TTC549 (cell line): ENCODE measurements around the gene PIP5K1C.

Source experiments
- FAIRE-seq: peaks from 2 replicates; lab custom pipeline; 2012; peaks lifted over from hg19 to GRCh38; lab: Jason Lieb, UNC

The PIP5K1C gene

DNA sequence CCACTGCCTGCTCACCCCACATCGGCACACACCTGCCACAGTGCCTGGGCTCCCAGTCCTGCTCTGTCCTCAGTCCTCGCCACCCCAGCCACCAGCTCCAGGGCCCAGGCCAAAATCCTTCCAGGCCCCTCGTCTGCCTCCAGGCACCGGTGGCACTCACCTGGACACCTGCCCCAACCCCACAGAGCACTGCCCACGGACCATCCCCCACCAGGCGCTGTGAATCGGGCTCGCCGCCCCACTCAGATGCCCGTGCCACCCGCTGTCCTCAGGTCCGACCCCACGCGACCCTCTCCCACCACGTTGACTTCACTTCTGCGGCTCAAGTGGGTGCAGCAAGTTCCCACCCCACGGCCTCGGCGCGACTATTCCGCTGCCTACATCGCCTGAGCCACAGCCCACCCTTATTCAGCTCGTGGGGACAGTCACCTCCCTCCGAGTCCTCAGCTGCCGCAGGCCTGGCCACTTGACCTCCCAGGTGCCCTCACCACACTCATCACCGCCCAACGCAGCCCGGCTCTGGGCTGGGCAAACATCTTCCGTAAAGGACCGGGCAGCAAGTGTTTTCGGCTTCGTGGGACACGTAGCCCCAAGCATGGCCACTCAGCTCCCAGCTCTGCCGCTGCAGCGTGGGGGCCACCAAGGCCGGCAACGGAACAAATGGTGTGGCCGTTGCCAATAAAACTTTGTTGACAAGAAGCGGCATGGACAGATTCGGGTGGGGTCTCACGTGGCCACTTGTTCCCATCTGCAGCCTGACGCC is 5.7 kb downstream of the PIP5K1C start:
- FAIRE-seq: no peak

DNA sequence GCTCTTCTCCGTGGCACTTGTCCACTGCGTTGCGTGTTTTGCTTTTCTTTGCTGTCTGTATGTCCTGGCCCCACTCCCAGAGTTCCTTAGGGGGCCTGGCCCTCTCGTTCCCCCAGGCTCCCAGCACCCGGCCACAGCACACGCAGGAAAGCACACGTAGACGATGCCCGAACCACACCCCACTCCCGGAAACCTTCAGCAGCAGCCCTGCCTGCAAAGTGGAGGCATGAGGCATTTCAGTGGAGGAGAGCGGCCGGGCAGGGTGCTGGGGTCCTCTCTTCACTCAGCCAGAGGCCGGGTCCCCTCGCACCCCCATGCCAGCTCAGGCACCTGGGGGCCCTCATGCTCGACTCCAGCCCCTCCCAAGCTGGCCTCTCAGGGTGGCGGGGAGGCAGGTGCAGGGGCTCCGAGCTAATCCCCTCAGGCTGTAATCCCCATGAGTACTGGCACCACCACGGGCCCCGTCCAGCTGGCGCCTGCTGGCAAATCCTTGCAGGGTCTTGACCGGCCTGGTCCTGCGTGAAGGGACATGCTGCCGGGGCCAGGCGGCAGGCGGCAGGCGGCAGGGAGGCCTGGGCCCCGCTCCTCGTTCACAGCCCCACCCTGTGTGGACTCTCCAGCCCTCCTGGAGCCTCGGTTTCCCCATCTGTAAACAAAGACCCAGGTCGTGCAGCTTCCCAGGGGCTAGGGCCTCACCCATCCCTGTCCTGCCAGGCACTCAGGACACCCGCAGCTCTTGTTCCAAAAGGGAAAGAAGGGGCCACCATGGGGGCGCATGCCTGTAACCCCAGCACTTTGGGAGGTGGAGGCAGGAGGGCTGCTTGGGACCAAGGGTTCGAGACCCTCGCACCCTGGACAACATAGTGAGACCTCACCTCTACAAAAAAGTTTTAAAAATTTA is 7.0 kb downstream of the PIP5K1C start:
- no peak for FAIRE-seq

DNA sequence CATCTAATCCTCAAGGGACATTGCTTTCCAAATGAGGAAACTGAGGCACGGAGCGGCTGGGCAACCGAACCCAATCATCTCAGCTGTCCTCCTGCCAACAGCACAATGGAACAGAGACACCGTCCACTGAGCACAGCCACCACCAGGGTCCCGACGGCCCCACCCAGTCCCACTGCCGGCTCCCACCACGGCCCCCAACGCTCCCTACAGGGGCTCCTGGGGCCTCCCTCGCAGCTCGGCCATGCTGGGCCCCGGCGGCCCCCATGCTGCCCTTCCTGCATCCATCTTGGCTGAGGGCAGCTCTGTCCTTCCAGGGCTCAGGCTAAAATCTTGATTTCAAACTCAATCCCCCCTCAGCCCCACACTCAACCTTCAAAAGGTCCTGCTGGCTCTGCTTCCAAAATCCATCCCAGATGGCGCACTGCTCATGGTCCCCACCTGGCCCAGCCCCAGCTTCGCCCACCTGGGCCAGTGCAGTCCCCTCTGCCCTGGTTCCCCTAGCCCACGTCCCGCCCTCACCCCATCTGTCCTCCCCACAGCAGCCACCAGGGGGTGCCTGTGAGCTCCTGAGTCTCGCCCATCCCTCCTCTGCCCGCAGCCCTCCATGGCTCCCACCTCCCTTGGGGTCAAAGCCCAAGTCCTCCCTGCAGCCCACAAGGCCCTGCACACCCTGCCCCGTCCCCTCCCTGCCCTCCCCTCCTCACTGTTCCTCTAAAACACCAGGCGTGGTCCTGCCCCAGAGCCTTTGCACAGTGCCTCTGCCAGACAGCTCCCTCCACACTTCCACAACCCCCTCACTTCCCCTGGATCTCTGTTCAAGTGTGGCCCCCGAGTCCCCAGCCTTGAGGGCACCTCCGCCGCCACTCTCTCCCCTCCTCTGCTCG is 7.9 kb downstream of the PIP5K1C start:
- no peak for FAIRE-seq

DNA sequence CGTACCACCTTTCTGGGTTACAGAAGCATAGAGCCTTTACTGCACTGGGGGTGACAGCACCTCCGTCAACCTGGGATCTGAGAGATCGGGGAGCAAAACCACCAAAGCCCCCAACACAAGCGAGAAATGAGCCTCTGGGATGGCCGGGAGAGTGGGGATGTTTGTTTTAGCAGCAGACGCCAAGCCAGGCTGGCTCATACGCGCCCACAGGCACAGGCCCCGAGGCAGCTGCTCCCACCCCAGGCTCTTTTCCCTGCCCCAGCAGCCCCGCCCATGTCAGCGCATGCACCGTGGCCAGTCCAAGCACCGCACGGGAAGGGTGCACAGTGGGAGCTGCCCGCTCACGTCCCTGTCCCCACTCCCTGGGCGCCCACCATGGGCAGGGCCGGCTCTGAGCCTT is 8.5 kb downstream of the PIP5K1C start:
- no peak for FAIRE-seq

DNA sequence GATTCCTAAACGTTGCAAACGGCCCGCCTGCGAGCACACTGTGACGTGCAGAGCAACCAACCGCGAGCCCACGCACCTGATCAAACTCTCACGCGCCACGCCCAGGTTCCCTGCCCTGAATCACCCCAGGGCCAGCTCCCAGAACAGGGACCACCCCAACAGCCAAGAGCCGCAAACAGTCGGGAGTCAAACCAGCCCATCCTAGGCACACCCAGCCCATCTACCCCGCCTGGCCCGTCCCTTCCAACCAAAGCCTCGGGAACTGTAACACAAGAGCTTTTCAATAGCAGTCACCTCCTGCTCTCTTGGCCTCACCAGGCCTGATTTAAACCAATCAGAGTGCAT is 8.9 kb downstream of the PIP5K1C start:
- no peak for FAIRE-seq

DNA sequence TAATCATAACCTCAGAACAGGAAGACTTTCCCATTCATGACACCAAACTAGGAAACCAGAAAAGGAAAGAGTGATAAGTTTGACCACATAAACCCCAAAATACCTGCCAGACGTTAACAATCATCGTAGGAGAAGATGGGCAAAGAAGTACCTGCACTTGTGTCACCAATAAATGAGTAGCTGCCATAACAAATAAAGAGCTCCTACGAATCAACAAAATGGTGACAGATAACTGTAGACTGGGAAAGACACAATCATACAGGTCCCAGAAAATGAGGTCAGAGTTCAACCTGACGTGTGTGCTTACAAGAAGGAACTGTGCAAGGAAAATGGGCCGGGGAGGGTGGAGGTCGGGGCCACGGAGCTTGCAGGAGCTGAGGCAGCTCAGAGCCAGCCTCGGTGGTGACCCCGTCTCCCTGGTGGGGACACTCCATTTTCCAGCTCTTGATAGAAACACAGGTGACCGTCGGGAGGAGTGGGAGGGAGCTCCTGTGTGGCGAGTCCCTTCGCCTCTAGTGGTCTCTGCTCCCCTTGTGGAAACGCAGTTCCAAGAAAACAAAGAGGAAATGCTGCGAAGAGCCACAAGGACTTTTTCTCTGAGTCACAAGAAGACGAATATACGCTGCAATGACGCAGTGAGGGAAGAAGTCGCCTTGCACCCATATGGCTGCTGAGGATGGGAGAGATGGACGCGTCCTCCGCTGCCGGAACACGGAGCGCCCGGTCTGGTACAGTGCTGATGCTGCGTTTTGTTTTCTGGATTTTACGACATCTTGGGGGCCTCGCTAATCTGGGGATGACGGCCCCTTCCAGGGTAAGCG is 9.5 kb downstream of the PIP5K1C start:
- no peak for FAIRE-seq

DNA sequence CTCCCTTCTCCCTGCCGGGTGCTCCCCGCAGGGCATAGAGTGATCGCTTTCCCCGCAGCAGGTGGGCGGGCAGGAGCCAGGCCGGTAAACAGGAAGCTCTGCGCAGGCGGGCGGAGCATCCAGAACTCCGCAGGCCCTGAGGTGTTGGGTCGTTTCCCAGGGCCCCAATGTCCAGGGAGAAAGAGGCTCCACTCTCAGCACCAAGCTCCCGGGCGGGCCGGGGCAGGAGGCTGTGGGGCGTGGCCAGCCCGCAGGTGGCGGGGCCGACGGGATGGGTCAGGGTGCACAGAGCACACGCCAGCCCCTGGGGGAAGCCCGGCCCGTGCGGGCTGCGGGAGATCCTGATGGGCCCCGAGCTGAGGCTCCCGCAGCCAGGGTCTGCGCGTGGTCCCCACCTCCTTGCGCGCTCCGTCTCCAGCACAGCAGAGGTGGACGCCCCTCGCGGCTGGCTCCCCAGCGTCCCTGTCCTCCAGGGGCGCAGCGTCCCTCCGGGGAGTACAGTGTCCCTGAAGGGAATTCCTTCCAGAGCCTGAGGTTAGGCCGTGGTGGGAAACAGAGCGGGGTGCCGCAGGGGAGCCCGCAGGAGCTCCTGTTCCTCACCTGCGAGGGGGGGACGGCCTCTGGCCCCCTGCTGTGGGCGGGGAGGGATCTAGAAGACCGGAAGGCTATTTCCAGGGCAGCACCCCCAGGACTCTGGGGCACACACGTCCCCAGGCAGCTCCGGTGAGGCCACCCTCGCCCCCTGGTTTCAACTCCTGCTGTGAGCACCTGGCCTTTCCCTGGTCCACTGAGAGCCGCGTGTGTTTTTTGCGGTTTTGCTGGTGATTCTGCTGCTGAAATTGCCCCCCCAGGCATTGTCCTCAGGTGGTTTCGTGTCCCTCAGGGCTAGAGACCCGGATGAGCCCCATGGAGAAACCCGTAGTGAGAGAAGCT is 12.2 kb downstream of the PIP5K1C start:
- FAIRE-seq: no peak

DNA sequence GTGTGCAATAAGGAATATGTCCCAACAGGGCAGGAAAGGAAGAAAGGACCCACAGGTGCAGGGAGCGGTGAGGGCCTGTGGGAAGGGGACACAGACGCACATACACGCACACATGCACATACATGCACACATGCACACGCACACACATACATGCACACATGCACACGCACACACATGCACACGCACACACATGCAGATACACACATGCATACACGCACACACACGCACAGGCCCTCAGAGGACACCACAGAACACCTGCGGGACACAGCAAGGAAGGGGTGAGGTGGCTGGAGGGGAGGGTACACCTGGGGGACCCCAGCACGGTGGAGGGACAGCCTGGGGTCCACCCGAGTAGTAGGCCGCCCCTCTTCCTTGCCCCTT is 12.9 kb downstream of the PIP5K1C start:
- no peak for FAIRE-seq

DNA sequence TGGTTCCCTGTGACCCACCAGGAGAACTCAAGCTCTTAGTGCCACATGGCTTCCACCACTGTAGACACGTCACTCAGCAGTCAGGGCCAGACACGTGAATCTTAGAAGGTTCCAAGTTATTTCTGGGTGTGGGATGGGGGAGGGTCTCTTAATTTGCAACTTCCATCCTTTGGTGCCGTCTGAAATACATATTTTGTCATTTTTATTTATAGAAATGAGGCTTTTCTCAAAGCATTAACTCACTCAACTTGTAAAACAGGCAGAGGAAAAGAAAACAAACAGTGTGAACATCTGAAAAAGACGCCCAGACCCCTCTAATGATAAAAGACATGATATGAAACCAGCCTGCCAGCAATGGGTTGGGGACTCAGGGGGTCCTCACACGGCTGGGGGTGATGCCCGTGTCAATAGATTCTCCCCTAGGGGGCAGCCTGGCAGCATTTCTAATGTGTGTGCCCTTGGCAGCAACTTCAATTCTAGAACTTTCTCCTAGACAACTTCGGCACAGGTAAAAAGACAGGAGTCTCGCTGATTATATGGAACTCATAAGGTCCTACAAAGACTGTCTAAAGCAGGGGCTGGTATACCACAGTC is 15.4 kb downstream of the PIP5K1C start:
- FAIRE-seq: no peak

DNA sequence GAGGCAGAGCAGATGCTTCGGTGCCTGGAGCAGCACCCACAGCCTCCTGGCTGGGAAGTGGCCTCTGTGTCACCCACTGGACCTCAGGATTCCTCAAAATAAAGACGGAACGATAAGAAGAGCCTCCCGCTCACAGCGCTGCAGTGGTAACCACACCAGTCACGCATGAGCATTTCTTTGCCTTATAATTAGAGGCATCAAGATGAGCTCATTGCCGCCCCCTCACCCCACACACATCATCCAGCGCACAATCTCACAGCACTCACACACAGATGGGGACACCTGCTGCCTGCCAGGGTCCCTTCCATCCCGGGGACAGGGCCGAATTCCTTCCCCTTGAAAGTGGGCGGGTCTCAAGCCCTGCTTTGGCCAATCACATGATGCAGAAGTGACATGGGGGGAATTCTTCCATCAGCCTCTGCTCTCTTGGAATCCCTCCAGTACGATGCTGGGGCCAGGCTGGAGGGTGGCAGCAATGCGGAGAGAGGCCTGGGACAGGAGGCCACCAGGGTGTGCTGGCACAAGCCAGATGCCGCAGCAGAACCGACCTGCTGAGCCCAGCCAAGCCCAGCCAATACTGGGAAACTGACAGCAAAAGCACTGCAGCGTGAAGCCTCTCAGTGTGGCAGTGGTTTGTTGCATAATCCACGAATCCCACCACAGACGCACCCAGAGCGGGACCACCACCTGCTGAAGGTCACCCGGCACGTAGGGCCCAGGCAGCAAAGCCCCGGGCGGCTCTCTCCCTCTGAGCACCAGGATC is 16.0 kb downstream of the PIP5K1C start:
- no peak for FAIRE-seq

DNA sequence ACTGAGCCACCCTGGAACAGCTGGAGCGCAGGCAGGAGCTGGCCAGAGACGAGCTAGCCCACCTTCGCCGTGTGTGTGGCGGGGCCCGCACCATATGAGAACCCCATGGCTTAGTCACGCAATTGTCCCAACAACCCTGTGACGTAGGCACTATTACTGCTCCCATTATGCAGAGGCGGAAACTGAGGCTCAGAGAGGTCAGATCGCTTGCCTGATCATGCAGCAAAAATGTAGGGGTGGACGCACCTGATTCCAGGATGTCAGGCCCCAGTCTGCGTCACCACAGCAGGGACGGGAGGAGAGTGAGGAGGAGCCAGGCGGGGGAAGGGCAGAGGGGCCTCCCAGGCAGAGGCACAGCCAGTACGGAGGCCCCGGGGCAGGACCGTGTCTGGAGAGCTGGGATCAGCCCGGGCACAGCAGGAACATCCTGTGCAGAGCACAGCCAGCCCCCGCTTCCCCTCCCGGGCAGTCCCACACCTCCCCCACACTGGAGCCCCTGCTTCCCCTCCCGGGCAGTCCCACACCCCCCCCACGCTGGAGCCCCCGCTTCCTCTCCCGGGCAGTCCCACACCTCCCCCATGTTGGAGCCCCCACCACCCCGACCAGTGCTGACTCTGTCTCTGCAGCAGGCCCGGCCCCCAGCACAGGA is 16.7 kb downstream of the PIP5K1C start:
- no peak for FAIRE-seq

DNA sequence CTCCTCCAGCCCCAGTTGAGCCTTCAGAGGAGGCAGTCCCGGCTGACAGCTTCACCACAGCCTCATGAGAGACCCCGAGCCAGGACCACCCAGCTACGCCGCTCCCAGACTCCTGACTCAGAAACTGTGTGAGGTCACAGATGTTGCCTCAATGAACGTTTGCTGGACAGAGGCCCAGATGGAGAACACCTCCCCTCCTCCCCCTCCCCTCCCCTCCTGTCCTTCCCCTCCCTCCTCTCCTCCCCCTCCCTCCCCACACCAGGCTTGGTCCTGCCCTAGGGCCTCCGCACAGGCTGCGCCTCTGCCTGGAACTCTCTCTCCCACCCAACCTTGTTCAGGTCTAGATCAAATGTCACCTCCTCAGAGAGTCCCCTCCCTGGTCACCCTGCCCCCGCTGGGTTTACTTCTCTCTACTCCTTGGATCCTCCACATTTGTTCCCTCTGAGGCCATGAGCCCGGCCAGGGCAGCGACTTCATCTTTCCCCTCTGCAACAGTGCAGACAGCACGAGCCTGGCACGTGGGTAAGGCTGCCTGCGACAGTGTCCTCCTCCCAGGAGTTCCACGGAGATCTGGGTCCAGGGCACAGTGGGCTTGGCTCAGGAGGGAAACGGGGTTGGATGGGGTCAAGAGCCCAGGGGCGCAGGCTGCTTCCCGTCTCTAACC is 17.4 kb downstream of the PIP5K1C start:
- no peak for FAIRE-seq

DNA sequence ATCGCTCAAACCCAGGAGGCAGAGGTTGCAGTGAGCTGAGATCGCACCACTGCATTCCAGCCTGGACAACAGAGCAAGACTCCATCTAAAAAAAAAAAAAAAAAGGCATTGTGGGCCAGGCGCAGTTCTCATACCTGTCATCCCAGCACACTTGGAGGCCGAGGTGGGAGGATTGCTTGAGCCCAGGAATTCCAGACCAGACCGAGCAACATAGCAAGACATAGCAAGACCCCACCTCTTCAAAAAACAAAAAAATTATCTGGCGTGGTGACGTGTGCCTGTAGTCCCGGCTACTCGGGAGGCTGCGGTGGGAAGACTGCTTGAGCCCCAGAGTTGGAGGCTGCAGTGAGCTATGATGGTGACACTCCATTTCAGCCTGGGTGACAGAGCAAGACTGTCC is 18.0 kb downstream of the PIP5K1C start:
- no peak for FAIRE-seq

DNA sequence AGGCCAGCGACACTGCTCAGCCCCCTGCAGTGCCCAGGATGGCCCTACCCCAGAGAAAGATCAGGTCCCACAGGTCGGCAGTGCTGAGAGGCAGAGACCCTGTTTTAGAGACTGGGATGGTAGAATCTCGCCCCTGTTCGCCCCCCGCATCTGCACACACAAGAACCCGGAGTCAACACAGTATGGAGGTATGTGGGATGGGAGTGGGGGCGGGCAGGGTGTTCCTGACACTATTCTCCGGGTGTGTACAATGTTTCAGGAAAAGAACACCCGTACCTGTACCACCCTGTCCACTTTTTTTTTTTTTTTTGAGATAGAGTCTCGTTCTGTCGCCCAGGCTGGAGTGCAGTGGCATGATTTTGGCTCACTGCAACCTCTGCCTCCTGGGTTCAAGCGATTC is 19.3 kb downstream of the PIP5K1C start:
- no peak for FAIRE-seq

DNA sequence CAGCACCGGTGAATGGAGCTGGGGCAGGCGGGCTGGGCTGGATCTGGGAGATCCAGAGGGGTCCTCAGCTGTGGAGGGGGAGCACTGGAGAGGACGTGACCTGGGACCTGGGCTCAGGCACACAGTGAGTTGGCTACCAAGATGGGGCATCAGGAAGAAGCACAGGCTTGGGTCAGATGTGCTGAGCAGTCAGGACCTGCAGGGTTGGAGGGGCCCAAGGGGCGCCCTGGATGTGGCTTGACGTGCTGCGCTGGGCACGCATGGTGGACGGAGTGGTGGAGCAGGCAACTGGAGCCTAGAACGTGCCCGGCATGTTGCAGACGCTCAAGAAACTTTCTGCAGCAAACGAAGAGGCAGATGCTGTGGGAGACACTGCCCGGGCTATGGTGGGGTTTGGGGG is 20.7 kb downstream of the PIP5K1C start:
- no peak for FAIRE-seq

DNA sequence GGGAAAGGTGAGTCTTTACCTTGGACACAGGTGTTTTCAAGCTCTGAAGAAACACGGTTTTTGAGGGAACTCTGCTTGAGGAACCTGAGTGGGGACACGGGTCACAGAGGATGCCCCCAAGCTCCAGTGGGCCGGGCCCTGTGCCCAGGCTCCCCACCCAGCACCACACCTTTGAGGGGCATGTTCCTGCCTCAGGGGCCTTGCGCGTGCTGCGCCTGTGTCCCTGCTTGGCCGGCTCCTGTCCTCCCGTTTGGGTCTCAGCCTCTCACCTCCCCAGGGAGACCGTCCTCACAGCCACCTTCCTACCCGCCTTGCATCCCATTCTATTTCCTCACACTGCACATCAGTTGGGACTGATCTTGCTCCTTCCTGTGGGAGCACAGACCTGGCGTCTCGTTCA is 21.1 kb downstream of the PIP5K1C start:
- FAIRE-seq: no peak

DNA sequence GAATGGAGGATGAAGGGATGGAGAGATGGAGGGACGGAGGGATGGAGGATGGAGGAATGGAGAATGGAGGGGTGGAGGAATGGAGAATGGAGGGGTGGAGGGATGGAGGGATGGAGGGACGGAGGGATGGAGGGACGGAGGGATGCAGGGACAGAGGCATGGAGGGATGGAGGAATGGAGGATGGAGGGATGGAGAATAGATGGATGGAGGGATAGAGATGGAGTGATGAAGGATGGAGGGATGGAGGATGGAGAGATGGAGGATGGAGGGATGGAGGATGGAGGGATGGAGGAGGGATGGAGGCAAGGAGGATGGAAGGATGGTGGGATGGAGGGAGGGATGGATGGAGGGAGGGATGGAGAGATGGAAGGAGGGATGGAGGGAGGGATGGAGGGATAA is 22.1 kb downstream of the PIP5K1C start:
- no peak for FAIRE-seq

DNA sequence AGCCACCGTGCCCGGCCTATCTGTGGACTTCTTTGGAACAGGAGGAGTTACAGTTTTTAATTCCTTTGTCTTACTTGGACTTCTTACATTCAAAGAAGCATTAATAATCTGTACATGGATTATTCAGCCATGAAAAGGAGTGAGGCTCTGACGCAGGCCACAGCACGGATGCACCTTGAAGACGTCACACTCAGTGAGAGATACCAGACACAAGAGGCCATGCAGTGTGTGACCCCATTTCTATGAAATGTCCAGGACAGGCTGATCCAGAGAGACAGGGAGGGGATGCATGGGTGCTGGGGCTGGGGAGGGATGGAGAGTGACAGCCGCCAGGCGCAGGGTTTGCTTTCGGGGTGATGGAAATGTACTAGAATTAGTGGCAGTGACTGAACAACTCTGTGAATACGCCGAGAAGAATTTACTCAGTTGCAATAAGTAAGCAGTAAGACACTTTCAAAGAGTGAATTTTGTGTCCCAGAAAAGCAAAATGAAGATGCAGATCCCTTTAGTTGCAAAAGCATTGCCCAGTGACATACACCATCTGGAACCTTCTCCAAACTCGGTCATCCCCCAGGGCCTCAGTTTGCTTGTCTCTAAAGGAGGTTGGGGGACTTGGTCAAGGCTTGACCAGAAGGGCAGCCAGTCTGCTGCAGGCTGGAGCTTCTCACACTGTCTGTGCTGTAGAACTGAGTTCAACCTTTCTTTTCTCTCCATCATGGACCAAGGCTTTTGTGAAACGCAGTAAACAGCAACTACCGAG is 25.3 kb downstream of the PIP5K1C start:
- no peak for FAIRE-seq
